Tibial artery (tissue), 4 donors: ENCODE results near the gene FRMD4A.

Experiments
- DNase-seq, 2 donors: peaks; one replicate each; pipeline ENCODE4 v3.0.0-alpha.2; 2019
- H3K27ac ChIP-seq, 2 donors: fragments of 200-600 bp; sonication (generic) in 1 of 2; 1 replicate in 1 of 2; 2 replicates in 1 of 2; pipeline ENCODE4 v1.5.1; 2018 to 2019; ENCODE audit warnings: mild to moderate bottlenecking in 1 of 2
- H3K27me3 ChIP-seq, 2 donors: fragments of 200-600 bp; sonication (generic) in 1 of 2; one replicate each; pipeline versions ENCODE4 v1.5.1 to v1.6.0; 2016 to 2019
- H3K36me3 ChIP-seq, 3 donors: fragments of 200-600 bp; sonication (generic) in 2 of 3; one replicate each; pipeline ENCODE4 v1.5.1; 2016 to 2019; ENCODE audit warnings: mild to moderate bottlenecking in 2 of 3
- H3K4me1 ChIP-seq, 4 donors: fragments of 200-600 bp; sonication (generic) in 2 of 4; 1 replicate in 3 of 4; 2 replicates in 1 of 4; pipeline ENCODE4 v1.5.1; 2016 to 2019
- H3K4me3 ChIP-seq, 2 donors: fragments of 200-600 bp; sonication (generic) in 1 of 2; 1 replicate in 1 of 2; 2 replicates in 1 of 2; pipeline ENCODE4 v1.5.1; 2018 to 2019; ENCODE audit warnings: mild to moderate bottlenecking in 2 of 2
- H3K9me3 ChIP-seq, 3 donors: fragments of 200-600 bp; sonication (generic) in 1 of 3; one replicate each; pipeline ENCODE4 v1.5.1; 2016 to 2019
- intact Hi-C: fragments of 100-400 bp; cut with DNase I; formaldehyde crosslinking; loops from one replicate; pipeline ENCODE4 v1.15.0; 2023; ENCODE audit warnings: low total_unique reads
- TF ChIP-seq, protein P1 (sequence below), 2 experiments: fragments of 200-600 bp in 1 of 2; fragments of 450-650 bp in 1 of 2; IDR thresholded peaks; one replicate each; pipeline ENCODE4 v1.5.1; 2017 to 2019; ENCODE audit warnings: antibody characterized with exemption in 2 of 2, mild to moderate bottlenecking in 1 of 2, moderate library complexity in 1 of 2

FRMD4A gene

DNA sequence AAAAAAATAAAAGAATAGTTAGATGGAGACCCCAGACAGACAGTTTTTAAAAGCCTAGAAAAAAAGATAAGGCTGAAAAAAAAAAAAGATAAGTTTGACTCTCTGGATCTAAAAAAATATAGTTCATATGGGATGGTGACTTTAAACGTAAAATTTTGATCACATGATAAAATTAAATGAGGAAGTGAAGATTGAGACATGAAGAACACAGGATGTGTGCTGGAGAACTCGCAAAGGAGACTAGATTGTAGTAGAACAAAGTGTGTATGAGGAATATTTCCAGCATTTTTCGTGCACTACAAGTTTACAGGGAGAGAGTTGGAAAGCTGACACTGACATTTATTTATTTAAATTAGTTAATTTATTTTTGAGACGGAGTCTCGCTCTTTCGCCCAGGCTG is 457.5 kb downstream of the FRMD4A start:
- TF ChIP-seq, protein P1, sequence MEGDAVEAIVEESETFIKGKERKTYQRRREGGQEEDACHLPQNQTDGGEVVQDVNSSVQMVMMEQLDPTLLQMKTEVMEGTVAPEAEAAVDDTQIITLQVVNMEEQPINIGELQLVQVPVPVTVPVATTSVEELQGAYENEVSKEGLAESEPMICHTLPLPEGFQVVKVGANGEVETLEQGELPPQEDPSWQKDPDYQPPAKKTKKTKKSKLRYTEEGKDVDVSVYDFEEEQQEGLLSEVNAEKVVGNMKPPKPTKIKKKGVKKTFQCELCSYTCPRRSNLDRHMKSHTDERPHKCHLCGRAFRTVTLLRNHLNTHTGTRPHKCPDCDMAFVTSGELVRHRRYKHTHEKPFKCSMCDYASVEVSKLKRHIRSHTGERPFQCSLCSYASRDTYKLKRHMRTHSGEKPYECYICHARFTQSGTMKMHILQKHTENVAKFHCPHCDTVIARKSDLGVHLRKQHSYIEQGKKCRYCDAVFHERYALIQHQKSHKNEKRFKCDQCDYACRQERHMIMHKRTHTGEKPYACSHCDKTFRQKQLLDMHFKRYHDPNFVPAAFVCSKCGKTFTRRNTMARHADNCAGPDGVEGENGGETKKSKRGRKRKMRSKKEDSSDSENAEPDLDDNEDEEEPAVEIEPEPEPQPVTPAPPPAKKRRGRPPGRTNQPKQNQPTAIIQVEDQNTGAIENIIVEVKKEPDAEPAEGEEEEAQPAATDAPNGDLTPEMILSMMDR (IDR thresholded peaks at IDR 0.05): no peak
- Histone ChIP-seq H3K4me3 (no peak overlapping the region), H3K27ac (peak overlapping the region; percentile 74 to 75), H3K4me1 (peaks cover 0 to 81% (median 45%) of the 10 kb centered on the region in 4 donors), H3K9me3 (no peaks in the 10 kb centered on the region), H3K27me3 (no peaks in the 10 kb centered on the region), H3K36me3 (no peaks in the 10 kb centered on the region)
- intact Hi-C loops: no loop called here
- no peak for DNase-seq

DNA sequence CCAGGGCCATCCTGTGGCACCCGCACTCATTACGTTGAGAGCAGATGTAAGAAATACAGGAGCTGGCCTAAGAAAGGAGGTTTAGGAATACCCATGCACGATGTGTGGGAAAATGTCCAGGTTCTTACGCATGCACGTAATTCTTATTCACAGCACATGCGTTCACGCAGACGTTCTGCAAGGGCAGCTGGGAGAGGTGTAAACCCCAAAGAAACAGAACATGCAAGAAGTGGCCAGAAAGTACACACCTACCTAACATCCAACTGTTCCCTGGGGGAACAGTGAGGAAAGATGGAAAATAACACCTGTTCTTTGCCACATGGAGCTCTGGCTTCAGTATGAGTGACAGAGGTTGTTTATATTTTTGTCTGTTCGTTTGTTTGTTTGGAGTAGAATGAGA is 458.3 kb downstream of the FRMD4A start:
- Histone ChIP-seq H3K4me1 (peaks cover 0 to 73% (median 38%) of the 10 kb centered on the region in 4 donors), H3K27ac (peak overlapping the region; percentile 74 to 75), H3K36me3 (no peaks in the 10 kb centered on the region), H3K4me3 (no peak overlapping the region), H3K9me3 (no peaks in the 10 kb centered on the region), H3K27me3 (no peaks in the 10 kb centered on the region)
- DNase-seq: no peak
- intact Hi-C loops: no loop called here
- TF ChIP-seq, protein P1 (IDR thresholded peaks at IDR 0.05): no peak

DNA sequence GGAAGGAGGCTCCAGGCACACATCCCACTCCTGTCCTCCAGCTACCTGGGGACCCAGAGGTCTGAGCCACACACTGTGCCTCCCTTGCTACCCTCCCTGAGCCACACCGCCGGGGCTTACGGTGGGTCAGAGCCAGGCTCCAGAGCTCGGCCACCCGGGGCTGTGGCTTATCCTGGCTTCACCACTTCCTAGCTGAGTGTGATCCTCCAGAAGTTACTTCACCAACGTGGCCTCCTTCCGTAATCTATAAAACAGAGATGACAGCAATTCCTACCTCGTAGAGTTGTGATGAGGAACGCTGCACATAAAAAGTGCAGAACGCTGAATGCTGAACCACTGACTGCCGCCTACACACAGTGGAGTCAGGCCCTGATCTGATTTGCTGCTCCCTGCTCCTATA is 458.9 kb downstream of the FRMD4A start:
- DNase-seq: no peak
- intact Hi-C loops: no loop called here
- no peak overlapping the region for H3K4me3 ChIP-seq
- H3K36me3 ChIP-seq: no peaks in the 10 kb centered on the region
- peaks cover 0 to 72% (median 33%) of the 10 kb centered on the region in 4 donors for H3K4me1 ChIP-seq
- H3K9me3 ChIP-seq: no peaks in the 10 kb centered on the region
- TF ChIP-seq, protein P1 (IDR thresholded peaks at IDR 0.05): no peak
- peak overlapping the region; percentile 74 to 75 for H3K27ac ChIP-seq
- H3K27me3 ChIP-seq: no peaks in the 10 kb centered on the region

DNA sequence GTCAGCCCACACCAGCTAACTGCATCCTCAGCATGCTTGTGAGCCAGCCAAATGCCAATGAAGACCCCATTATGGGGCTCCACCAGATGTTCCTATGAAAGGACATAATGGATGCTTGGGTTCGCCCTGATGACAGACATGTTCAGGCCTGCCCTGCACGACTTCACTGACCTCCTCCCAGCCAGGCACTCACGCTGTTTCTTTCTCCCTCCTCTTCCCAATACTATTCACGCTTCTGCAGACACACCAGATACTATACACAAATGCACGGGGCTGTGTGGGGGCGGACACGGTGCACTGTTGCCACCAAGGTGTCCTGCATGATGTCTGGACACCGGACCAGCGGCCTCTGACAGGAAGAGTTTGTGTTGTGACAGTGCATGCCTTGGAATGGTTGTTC is 459.7 kb downstream of the FRMD4A start:
- Histone ChIP-seq H3K36me3 (no peaks in the 10 kb centered on the region), H3K27ac (peak overlapping the region; percentile 74 to 75), H3K9me3 (no peaks in the 10 kb centered on the region), H3K4me3 (no peak overlapping the region), H3K4me1 (peaks cover 0 to 74% (median 39%) of the 10 kb centered on the region in 4 donors), H3K27me3 (no peaks in the 10 kb centered on the region)
- DNase-seq: no peak
- TF ChIP-seq, protein P1 (IDR thresholded peaks at IDR 0.05): no peak
- intact Hi-C loops: no loop called here

DNA sequence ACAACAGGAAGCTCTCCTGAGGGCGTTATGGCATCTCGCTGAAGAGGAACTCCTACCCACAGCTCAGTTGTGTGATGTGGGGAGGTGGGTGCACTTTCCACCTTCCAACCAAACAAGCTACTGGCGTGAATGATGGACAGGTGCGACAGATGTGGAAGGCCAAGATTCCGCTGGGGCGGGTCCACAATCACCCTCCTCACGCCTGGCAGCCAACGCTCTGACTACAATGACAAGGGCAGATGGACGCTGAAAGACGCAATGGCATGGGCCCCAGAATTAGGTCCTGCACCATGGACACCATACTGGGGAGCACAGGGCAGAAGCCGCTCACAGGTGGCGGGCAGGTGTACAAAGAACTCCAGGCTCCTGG is 461.4 kb downstream of the FRMD4A start:
- TF ChIP-seq, protein P1 (IDR thresholded peaks at IDR 0.05): no peak
- Histone ChIP-seq H3K36me3 (no peaks in the 10 kb centered on the region), H3K27ac (peak overlapping the region in 1 of 2 donors; percentile 74), H3K4me3 (no peak overlapping the region), H3K9me3 (no peaks in the 10 kb centered on the region), H3K27me3 (no peaks in the 10 kb centered on the region), H3K4me1 (peaks cover 0 to 64% (median 29%) of the 10 kb centered on the region in 4 donors)
- no peak for DNase-seq
- intact Hi-C loops: no loop called here
